ENCODE measurements around the gene LRR1. TPM values are rescaled to one million over a fixed set of nuclear protein-coding genes. Genes with fewer than 3 reads are reported as not detected.

LRR1 gene
- total and polyA plus RNA-seq, 4 donors, result 3.7 to 23.2 (median 4.1) TPM

- DNase-seq (ENCODE audit: low spot score), result no peak
- Histone ChIP-seq H3K9me3 (ENCODE audit: control insufficient read depth in 4 of 4, low read length in 3 of 4) (no peaks in the 10 kb centered on the region), H3K27ac (ENCODE audit: low read depth in 1 of 2, low read length in 2 of 2) (no peak overlapping the region), H3K4me3 (ENCODE audit: low read depth in 1 of 3, low read length in 3 of 3) (no peak overlapping the region), H3K4me1 (ENCODE audit: control insufficient read depth in 4 of 4, insufficient read depth in 4 of 4, low read length in 3 of 4) (peaks cover 4 to 30% (median 16%) of the 10 kb centered on the region in 4 donors), H3K9ac (ENCODE audit: low read depth in 1 of 2, low read length in 2 of 2) (no peak overlapping the region), H3K36me3 (ENCODE audit: control insufficient read depth in 4 of 4, insufficient read depth in 3 of 4, low read depth in 1 of 4, low read length in 3 of 4) (no peaks in the 10 kb centered on the region), H3K27me3 (ENCODE audit: control insufficient read depth in 4 of 4, insufficient read depth in 4 of 4, low read length in 3 of 4) (no peaks in the 10 kb centered on the region)
- TF ChIP-seq JUND (IDR thresholded peaks at IDR 0.05), result no peak
- no peak for TF ChIP-seq RAD21 (IDR thresholded peaks at IDR 0.05)
- no peak for TF ChIP-seq RXRA (IDR thresholded peaks at IDR 0.05)
- no peak for TF ChIP-seq YY1 (IDR thresholded peaks at IDR 0.05)
- TF ChIP-seq EGR1 (IDR thresholded peaks at IDR 0.05; ENCODE audit: low read depth in 2 of 2), result no peak
- no peak for TF ChIP-seq SP1 (IDR thresholded peaks at IDR 0.05)
- TF ChIP-seq ATF3 (IDR thresholded peaks at IDR 0.05), result no peak
- TF ChIP-seq HNF4A (conservative IDR thresholded peaks at IDR 0.05), result no peak
- no peak for TF ChIP-seq FOXA1 (IDR thresholded peaks at IDR 0.05)
- TF ChIP-seq, protein P1, sequence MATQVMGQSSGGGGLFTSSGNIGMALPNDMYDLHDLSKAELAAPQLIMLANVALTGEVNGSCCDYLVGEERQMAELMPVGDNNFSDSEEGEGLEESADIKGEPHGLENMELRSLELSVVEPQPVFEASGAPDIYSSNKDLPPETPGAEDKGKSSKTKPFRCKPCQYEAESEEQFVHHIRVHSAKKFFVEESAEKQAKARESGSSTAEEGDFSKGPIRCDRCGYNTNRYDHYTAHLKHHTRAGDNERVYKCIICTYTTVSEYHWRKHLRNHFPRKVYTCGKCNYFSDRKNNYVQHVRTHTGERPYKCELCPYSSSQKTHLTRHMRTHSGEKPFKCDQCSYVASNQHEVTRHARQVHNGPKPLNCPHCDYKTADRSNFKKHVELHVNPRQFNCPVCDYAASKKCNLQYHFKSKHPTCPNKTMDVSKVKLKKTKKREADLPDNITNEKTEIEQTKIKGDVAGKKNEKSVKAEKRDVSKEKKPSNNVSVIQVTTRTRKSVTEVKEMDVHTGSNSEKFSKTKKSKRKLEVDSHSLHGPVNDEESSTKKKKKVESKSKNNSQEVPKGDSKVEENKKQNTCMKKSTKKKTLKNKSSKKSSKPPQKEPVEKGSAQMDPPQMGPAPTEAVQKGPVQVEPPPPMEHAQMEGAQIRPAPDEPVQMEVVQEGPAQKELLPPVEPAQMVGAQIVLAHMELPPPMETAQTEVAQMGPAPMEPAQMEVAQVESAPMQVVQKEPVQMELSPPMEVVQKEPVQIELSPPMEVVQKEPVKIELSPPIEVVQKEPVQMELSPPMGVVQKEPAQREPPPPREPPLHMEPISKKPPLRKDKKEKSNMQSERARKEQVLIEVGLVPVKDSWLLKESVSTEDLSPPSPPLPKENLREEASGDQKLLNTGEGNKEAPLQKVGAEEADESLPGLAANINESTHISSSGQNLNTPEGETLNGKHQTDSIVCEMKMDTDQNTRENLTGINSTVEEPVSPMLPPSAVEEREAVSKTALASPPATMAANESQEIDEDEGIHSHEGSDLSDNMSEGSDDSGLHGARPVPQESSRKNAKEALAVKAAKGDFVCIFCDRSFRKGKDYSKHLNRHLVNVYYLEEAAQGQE (IDR thresholded peaks at IDR 0.05), result no peak
- TF ChIP-seq, protein P2, sequence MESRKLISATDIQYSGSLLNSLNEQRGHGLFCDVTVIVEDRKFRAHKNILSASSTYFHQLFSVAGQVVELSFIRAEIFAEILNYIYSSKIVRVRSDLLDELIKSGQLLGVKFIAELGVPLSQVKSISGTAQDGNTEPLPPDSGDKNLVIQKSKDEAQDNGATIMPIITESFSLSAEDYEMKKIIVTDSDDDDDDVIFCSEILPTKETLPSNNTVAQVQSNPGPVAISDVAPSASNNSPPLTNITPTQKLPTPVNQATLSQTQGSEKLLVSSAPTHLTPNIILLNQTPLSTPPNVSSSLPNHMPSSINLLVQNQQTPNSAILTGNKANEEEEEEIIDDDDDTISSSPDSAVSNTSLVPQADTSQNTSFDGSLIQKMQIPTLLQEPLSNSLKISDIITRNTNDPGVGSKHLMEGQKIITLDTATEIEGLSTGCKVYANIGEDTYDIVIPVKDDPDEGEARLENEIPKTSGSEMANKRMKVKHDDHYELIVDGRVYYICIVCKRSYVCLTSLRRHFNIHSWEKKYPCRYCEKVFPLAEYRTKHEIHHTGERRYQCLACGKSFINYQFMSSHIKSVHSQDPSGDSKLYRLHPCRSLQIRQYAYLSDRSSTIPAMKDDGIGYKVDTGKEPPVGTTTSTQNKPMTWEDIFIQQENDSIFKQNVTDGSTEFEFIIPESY (IDR thresholded peaks at IDR 0.05), result no peak
- no peak for TF ChIP-seq HNF4G (IDR thresholded peaks at IDR 0.05)
- no peak for TF ChIP-seq FOXA2 (IDR thresholded peaks at IDR 0.05)
- TF ChIP-seq MAX (IDR thresholded peaks at IDR 0.05), result no peak
- no peak for TF ChIP-seq GABPA (IDR thresholded peaks at IDR 0.05 in 1 of 2, conservative IDR thresholded peaks at IDR 0.05 in 1 of 2)
- WGBS, result 63% methylated on average over 4 of the region's 4 CpGs
These were observed 48.9 kb upstream of the LRR1 start for GRCh38 chr14:49549881-49550280.

GRCh38 chr14:49550286-49551184, 48.2 kb upstream of the LRR1 start:
- Histone ChIP-seq H3K36me3 (ENCODE audit: control insufficient read depth in 4 of 4, insufficient read depth in 3 of 4, low read depth in 1 of 4, low read length in 3 of 4) (no peaks in the 10 kb centered on the region), H3K9me3 (ENCODE audit: control insufficient read depth in 4 of 4, low read length in 3 of 4) (no peaks in the 10 kb centered on the region), H3K4me3 (ENCODE audit: low read depth in 1 of 3, low read length in 3 of 3) (peak overlapping the region in 1 of 3 donors; percentile 19)

More at GRCh38 chr14:49550286-49551184, 48.2 kb upstream of the LRR1 start:
- no peak overlapping the region for H3K9ac ChIP-seq (ENCODE audit: low read depth in 1 of 2, low read length in 2 of 2)
- no peaks in the 10 kb centered on the region for H3K27me3 ChIP-seq (ENCODE audit: control insufficient read depth in 4 of 4, insufficient read depth in 4 of 4, low read length in 3 of 4)
- no peak overlapping the region for H3K27ac ChIP-seq (ENCODE audit: low read depth in 1 of 2, low read length in 2 of 2)
- DNase-seq (ENCODE audit: low spot score), result no peak
- WGBS, result 46% methylated on average over 5 of the region's 5 CpGs
- TF ChIP-seq, protein P2 (IDR thresholded peaks at IDR 0.05), result no peak
- TF ChIP-seq SP1 (IDR thresholded peaks at IDR 0.05) (no peak), RAD21 (IDR thresholded peaks at IDR 0.05) (peak; percentile 64 to 66), GABPA (IDR thresholded peaks at IDR 0.05 in 1 of 2, conservative IDR thresholded peaks at IDR 0.05 in 1 of 2) (no peak), JUND (IDR thresholded peaks at IDR 0.05) (peak; percentile 12 to 18), EGR1 (IDR thresholded peaks at IDR 0.05; ENCODE audit: low read depth in 2 of 2) (no peak), ATF3 (IDR thresholded peaks at IDR 0.05) (no peak), MAX (IDR thresholded peaks at IDR 0.05) (no peak), HNF4A (conservative IDR thresholded peaks at IDR 0.05) (peak; percentile 65 to 68), CTCF (IDR thresholded peaks at IDR 0.05; ENCODE audit: low read depth, low read length, missing input control) (peak; percentile 31), NR2F2 (IDR thresholded peaks at IDR 0.05) (no peak)
- H3K4me1 ChIP-seq (ENCODE audit: control insufficient read depth in 4 of 4, insufficient read depth in 4 of 4, low read length in 3 of 4), result peaks cover 4 to 30% (median 16%) of the 10 kb centered on the region in 4 donors
